T-helper 2 cell treated with Interferon-gamma antibody and Interleukin-4, amounts not matched to agents 100 ng/mL and 5 ng/mL, for 36 hours (primary cell): ENCODE measurements around the gene SLC7A8. TPM values are rescaled to one million over a fixed set of nuclear protein-coding genes. Genes with fewer than 3 reads are reported as not detected.
"Not testable (repeated sequence)": the region's sequence is repeated elsewhere in the genome, so short reads cannot be mapped to it uniquely, and the experiment has no call there.

Experiments
- intact Hi-C: fragments of 100-400 bp; cut with micrococcal nuclease; formaldehyde crosslinking; loops from one replicate; pipeline ENCODE4 v1.15.1; 2023
- total RNA-seq: library from RNA; stranded (reverse); gene quantifications from 2 replicates; pipeline ENCODE4 v1.2.3, GENCODE V29; 2022

SLC7A8 gene
- 1.0 and 2.0 TPM in 2 replicates for total RNA-seq

DNA sequence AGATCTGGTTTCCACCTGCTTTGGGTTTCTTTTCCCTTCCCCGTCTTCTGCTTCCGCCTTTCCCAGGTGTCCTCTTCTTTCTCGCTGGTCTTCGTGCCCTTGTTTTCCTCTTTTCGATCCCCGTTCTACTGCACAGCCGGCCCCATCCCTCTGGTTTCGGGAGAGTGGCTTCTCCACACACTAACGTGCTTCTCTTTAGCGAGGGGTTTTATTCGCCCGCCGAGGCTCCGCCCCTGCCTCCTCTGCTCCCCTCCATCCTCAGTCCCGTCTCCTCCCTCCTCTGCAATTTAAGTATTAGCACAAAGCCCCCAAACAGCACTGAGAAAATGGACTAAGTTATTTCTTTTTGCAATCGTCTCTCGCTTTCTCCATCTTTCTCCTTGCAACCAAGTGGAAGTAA is at the start of gene SLC7A8:
Gene SLC7A8, minus strand, starts transcription at position 182 of the 400 bp plus-strand sequence. CDS start 746 bp downstream, outside the sequence.
- intact Hi-C loops, result loop anchor here (10.0 kb wide), 1 partner anchor 199 kb away; the partner anchor contains the start of gene AJUBA

DNA sequence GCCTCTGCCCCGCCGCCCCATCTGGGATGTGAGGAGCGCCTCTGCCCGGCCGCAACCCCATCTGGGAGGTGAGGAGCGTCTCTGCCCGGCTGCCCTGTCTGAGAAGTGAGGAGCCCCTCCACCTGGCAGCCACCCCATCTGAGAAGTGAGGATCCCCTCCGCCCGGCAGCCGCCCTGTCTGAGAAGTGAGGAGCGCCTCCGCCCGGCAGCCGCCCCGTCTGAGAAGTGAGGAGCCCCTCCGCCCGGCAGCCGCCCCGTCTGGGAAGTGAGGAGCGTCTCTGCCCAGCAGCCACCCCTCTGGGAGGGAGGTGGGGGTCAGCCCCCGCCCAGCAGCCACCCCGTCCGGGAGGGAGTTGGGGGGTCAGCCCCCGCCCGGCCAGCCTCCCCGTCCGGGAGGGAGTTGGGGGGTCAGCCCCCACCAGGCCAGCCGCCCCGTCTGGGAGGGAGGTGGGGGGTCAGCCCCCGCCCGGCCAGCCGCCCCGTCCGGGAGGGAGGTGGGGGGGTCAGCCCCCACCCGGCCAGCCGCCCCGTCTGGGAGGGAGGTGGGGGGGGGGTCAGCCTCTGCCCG is 48.9 kb upstream of the SLC7A8 start:
- intact Hi-C loops, result not testable (repeated sequence)

DNA sequence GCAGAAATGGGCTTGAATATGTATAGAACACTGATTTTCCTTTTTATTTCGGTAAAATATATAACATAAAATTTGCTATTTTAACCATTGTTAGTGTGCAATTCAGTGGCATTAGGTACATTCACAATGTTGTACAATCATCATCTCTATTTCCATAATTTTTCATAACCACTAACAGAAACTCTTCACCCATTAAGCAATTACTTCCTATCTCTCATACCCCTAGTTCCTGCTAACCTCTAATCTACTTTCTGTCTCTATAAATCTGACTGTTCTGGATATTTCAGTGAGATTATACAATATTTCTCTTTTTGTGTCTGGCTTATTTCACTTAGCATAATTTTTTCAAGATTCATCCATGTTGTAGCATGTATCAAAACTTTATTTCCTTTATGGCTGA is 45.4 kb upstream of the SLC7A8 start:
- intact Hi-C loops, result no loop called here

DNA sequence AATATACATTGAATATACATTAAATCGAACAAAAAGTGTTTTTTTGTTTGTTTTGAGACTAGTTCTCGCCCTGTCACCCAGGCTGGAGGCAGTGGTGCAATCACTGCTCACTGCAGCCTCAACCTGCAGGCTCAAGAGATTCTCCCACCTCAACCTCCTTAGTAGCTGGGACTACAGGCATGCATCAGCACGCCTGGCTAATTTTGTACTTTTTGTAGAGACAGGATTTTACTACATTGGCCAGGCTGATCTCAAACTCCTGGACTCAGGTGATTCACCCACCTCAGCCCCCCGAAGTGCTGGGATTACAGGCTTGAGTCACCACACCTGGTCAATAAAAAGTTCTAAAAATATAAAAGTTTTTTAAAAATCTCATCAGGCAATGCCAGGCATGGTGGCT is 44.1 kb upstream of the SLC7A8 start:
- intact Hi-C loops, result no loop called here

DNA sequence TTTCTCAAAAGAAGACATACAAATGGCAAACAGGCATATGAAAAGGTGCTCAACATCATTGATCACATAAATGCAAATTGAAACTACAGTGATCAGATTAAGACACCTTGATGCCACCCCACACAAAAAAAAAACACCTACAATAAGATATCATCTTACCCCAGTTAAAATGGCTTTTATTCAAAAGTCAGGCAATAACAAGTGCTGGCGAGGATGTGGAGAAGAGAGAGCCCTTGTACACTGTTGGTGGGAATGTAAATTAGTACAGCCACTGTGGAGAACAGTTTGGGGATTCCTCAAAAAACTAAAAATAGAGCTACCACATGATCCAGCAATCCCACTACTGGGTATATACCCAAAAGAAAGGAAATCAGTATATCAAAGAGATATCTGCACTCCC is 41.5 kb upstream of the SLC7A8 start:
- intact Hi-C loops, result not testable (repeated sequence)

DNA sequence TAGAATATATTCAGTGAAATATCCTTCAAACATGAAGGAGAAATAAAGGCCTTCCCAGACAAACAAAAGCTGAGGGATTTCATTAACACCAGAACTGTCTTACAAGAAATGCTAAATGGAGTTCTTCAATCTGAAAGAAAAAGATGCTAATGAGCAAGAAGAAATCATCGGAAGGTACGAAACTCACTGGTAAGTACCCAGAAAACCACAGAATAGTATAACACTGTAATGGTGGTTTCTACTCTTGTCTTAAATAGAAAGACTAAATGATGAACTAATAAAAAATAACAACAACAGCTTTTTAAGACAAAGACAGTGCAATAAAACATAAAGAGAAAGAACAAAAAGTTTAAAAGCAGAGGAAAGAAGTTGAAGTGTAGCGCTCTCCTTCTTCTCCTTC is 35.6 kb upstream of the SLC7A8 start:
- intact Hi-C loops, result no loop called here

DNA sequence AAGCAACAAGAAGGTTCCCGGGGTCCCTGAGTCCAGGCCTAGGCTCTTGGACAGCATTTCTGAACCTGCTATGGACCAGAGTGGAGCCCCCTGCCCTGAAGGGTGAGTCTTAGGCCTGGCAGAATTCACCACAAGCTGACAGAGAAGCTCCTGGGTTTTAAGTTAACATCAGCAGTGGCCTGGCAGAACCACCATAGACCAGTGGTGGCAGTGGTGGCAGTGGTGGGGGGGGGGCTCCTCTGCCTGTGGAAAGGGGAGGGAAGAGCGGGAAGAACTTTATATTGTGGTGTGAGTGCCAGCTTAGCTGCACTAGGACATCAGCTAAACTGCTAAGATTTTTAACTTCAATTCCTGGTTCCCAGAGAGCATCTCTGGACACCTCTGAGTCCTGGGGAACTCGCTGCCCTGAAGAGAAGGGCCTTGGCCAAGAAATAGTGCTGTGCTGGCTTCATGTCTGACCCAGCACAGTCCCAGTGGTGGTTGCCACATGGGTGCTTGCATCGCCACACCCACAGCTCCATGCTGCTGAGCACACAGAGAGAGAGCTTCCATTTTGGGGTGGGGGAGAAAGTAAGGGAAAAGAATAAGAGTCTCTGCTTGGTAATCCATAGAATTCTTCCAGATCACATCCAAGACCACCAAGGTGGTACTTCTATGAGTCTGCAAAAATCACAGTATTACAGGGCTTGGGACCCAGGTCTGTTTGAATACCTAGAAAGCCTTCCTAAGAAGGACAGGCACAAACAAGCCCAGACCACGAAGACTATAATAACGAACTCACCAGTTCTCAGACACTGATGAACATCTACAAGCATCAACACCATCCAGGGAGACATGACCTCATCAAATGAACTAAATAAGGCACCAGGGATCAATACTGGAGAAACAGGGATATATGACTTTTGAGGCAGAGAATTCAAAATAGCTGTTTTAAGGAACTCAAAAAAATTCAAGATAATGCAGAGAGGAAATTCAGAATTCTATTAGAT is 33.9 kb upstream of the SLC7A8 start:
- intact Hi-C loops, result no loop called here

DNA sequence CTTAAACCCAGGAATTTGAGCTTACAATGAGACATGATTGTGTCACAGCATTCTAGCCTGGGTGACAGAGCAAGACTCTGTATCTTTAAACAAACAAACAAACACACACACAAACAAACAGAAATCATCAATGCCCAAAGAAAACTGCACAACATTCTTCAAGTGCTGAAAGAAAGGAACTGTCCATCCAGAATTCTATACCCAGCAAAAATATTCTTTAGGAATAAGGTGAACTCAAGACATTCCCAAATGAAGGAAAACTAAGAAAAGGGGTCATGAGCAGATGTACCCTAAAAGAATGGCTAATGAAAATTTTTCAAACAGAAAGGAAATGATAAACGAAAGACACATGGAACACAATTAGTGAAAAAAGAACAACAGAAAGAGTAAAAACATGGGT is 32.0 kb upstream of the SLC7A8 start:
- intact Hi-C loops, result no loop called here

DNA sequence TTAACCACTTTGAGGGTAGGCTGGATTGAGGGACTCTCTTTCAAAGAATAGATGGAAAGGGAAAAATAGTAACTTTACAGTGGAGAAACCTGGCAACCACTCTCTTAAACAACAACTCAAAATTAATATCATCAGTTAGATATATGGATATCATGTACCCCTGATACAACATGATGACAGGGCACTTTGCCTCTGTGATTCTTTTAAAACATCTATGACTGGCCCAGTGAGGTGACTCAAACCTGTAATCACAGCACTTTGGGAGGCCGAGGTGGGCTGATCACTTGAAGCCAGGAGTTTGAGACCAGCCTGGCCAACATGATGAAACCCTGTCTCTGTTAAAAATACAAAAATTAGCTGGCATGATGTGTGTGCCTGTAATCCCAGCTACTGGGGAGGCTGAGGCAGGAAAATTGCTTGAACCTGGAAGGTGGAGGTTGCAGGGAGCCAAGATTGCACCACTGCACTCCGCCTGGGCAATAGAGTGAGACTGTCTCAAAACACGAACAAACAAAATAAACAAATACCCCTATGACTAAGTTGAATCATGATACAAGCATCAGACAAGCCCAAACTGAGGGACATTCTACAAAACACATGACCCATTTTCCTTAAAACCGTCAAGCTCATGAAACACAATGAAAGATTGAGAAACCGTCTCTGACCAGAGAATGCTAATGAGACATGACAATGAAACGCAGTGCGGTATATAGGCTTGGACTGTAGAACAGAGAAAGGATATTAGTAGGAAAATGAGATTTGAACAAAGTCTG is 26.4 kb upstream of the SLC7A8 start:
- intact Hi-C loops, result no loop called here

DNA sequence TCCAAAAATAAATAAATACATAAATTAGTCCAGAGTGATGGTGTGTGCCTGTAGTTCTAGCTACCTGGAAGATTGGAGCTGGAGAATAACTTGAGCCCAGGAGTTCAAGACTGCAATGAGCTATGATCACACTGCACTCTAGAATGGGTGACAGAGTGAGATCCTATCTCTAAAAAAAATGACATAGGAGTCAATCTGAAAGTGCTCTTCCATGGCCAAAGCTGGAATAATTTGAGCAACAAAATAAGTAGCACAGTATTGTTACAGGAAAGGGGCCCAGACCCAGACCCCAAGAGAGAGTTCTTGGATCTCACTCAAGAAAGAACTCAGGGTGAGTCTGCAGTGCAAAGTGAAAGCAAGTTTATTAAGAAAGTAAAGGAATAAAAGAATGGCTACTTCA is 24.9 kb upstream of the SLC7A8 start:
- intact Hi-C loops, result no loop called here

DNA sequence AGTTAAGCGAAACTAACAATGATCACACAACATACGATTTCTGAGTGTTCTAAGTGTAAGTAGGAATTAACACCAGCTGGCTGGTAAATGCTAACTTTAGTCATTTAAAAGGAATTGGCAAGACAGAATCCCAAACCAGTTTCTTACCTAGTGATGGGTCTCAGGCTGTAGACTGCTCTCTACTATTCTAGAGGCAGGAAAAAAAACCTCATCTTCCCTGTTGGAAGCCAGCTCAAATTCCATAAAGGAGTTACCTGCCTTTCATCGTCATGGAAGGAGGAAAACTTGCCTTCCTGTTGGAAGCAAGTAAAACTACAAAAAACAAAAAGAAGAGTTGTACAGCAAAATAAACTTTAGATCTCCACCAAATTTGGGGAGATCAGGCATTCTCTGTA is 23.7 kb upstream of the SLC7A8 start:
- intact Hi-C loops, result no loop called here

DNA sequence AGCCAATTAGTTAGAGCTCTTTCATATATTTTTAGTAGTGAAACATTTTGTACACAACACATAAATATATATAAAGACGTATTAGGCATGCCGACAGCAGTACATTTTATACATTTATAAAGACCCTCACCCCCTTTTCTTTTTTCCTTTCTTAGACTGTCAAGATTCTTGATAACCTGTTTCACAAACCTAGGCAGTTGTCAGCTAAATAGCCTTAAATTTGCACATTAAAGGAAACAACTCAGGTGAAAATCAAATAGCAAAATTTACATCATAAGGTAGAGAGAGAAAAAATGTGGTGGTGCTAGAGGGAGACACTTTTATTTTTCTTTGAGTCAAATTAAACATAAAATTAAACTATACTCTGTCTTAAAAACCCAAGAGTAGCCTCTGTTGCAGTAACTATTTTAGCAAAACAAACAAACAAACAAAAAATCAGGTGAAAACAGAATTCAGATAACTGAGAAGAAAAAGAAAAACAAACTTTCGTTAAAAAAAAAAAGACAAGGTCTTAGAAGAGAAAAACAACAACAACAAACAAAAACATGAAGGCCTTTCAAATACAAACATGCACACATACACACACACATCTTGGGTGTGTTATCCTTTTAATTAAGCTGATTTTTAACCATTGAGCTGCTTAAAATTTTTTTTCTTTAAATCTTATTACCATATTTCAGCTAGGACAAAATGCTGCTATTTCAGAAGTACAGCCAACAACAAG is 23.1 kb upstream of the SLC7A8 start:
- intact Hi-C loops, result no loop called here

DNA sequence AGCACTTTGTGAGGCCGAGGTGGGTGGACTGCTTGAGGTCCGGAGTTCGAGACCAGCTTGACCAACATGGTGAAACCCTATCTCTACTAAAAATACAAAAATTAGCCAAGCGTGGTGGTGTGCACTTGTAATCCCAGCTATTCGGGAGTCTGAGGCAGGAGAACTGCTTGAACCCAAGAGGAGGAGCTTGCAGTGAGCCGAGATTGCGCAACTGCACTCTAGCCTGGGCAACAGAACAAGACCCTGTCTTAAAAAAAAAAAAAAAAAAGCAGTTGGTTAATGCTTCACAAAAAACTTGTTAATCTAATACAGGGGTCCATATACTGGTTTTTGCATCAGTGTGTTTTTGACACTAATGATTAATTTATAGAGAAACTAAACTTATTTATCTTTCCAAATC is 18.5 kb upstream of the SLC7A8 start:
- intact Hi-C loops, result no loop called here

DNA sequence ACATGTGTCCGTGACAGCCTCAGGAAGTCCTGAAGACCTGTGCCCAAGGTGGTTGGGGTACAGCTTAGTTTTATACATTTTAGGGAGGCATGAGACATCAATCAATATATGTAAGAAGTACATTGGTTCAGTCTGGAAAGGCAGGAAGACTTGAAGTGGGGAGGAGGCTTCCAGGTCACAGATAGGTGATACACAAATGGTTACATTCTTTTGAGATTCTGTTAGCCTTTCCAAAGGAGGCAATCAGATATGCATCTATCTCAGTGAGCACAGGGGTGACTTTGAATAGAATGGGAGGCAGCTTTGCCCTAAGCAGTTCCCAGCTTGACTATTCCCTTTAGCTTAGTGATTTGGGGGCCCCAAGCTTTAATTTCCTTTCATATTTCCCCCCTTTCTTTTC is 15.7 kb upstream of the SLC7A8 start:
- intact Hi-C loops, result not testable (repeated sequence)

DNA sequence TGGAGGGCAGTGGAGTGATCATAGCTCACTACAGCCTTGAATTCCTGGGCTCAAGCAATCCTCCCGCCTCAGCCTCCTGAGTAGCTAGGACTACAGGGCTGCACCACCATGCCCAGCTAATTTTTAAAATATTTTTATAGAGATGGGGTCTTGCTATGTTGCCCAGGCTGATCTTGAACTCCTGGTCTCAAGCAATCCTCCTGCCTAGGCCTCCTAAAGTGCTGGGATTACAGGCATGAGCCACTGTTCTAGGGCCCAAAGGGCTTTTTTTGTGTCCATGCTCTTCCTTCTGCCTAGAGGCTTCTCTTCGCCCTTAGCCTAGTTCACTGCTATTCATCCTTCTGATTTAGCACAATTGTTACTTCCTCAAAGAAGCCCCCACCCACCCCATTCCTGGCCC is 13.0 kb upstream of the SLC7A8 start:
- intact Hi-C loops, result not testable (repeated sequence)

DNA sequence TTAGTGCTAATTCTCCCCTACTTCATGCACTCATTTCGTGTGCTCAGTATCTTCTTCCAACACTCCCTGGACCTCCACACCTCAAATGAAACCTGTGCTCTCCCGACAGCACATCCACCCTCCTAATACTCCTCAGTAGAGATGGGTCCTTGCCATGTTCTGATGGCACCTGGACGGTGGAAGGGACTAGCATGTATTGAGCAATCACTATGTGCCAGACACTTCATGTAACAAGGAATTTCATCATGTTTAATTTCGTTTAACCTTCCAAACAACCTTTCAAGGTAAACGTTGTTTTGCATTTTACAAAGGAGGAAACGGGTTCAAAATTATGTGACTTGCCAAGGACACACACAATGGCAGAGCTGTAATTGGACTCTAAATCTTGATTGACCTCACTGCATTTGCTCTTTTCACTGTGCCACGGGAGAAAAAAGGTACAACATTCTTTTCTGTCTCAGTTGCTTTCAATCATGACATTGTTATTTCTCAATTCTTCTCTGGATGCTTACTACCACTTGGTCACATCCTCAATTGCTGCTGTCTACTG is 12.2 kb upstream of the SLC7A8 start:
- intact Hi-C loops, result no loop called here

DNA sequence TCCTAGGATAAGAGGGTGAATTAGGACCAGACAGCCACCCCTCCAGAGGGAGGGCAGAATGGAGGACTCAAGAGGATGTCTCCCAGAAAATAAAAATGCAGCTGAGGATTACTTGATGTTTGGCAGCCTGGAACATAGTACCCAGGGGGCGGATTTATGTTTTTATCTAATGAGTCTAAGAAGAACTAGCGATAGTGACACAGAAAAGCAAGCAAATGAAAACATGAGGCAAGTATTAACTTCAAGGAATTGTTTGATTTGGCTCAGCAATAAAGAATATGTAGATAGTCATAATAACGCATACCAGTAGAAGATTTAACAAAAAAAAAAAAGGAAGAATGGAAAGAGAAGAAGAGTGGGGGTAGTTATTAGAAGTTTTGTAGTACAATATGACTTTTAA is 10.0 kb upstream of the SLC7A8 start:
- intact Hi-C loops, result no loop called here

DNA sequence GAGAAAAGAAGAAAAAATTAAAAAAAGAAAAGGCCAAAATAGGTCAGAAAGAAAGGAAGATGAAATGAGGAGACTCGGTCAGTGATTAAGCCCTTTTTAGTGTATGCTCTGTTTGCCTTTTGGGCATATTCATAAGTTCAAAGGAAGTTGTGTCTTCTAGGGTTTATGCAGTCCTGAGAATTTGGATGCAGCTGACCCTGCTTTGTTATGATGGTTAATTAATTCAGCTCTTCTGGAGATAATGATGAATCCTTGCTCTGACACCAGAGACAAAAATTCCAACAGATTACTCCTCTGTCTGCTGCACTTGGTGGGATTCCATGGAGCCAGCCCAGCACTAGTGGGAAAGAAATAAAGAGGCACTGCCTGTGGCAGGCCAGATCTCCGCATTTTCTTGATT is 4.5 kb upstream of the SLC7A8 start:
- intact Hi-C loops, result loop anchor here (1.0 to 10.0 kb wide), 2 partner anchors 67 to 203 kb away; partner anchors contain the start of gene AJUBA

DNA sequence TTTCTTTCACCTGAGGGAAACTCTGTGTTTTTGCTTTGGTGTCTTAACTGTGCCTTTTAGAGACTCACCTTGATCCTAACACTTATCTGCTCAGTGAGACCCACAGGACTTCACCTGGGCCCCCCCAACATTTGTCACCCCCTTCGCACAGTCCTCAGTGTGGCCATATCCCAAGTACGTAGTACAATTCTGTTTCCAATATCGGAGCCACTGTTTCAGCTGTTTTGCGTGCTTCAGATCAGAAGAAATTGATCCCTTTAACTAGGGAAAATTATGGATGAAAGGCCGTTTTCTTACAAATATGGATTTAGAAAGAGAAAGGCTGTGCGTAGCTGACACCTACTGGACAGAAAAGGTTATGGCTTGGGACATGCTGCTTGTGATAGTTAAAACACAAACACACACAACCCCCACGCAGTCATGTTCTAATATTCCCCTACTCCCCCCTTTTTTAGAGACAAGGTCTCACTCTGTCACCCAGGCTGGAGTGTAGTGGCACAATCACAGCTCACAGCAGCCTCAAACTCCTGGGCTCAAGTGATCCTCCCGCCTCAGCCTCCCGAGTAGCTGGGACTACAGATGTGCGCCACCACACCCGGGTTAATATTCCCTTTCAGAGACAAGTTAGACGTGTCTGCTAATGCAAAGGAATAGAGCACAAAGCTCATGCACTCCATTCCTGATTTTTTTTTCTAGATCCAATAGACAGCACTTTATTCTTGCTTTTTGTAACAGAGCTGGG is 3.6 kb upstream of the SLC7A8 start:
- intact Hi-C loops, result loop anchor here (1.0 to 10.0 kb wide), 2 partner anchors 66 to 202 kb away; partner anchors contain the start of gene AJUBA

DNA sequence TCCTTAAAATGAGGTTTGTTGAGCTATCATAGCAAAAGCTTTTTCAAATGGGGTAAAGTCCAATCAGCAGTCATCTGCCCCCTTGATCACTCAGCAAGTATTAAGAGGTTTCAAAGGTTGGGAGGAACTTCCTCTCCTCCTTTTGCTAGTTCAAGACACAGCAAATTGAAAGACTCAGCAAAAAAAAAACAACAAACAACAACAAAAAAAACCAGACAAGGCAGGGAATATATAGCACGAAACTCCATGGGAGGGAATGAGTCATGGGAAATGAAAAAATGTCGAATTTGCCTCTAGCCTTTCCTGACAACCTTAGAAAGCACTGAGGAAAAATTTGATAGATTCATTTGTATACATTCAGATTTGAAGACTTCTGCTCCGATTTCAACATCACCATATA is 1.6 kb upstream of the SLC7A8 start:
- intact Hi-C loops, result loop anchor here (10.0 kb wide), 1 partner anchor 200 kb away; the partner anchor contains the start of gene AJUBA
